HEK293 (cell line): ENCODE data around the gene CTNNBL1.

Experiments used
- CTCF ChIP-seq: fragments of 450-650 bp; formaldehyde crosslinking; IDR thresholded peaks from 2 replicates; pipeline ENCODE4 v1.5.1; 2016; ENCODE audit warnings: missing biosample characterization, missing genetic modification characterization
- KLF16 ChIP-seq: fragments of 450-650 bp; formaldehyde crosslinking; IDR thresholded peaks from 2 replicates; pipeline ENCODE4 v1.5.1; 2017; ENCODE audit warnings: missing biosample characterization, missing genetic modification characterization
- KLF9 ChIP-seq: fragments of 450-650 bp; formaldehyde crosslinking; IDR thresholded peaks from 2 replicates; pipeline ENCODE4 v1.5.1; 2016; ENCODE audit warnings: missing biosample characterization, missing genetic modification characterization, low read depth
- ZNF274 ChIP-seq, 2 experiments: fragments of 200-500 bp in 1 of 2; fragments of 450-650 bp in 1 of 2; sonication (Bioruptor generic) in 1 of 2; formaldehyde crosslinking in 1 of 2; IDR thresholded peaks; 2 replicates each; pipeline versions ENCODE4 v1.5.1 to v1.6.1; 2014 to 2016; ENCODE audit warnings: borderline replicate concordance in 1 of 2, inconsistent platforms in 1 of 2, low read length in 1 of 2, missing biosample characterization in 1 of 2, missing genetic modification characterization in 1 of 2

GRCh38 chr20:37661519-37661918 is 32.3 kb upstream of the CTNNBL1 start:
- no peak for TF ChIP-seq KLF9 (tag by site-specific recombination)
- no peak for TF ChIP-seq CTCF
- TF ChIP-seq ZNF274 (IDR thresholded peaks at IDR 0.05; ENCODE audit: low read length): no peak
- no peak for TF ChIP-seq ZNF274 (tag by site-specific recombination; IDR thresholded peaks at IDR 0.05; ENCODE audit: borderline replicate concordance)
- no peak for TF ChIP-seq KLF16 (tag by site-specific recombination)
